GM18907 (cell line): ENCODE data around the gene PPP1R1B.

Source experiments
- ATAC-seq: cut with Tn5 transposase; IDR thresholded peaks from one replicate; pipeline ENCODE4 v1.9.1; 2021; ENCODE audit warnings: mild to moderate bottlenecking, moderate library complexity; ENCODE audit not compliant: unreplicated experiment

Gene PPP1R1B

GRCh38 chr17:39614545-39615157 lies 12.1 kb upstream of the PPP1R1B start:
- ATAC-seq, result no peak

- ATAC-seq, result no peak
Measured at GRCh38 chr17:39615434-39615833, 11.3 kb upstream of the PPP1R1B start.

- ATAC-seq, result no peak
Measured at GRCh38 chr17:39617100-39617445, 9.7 kb upstream of the PPP1R1B start.

- ATAC-seq, result no peak
Measured at GRCh38 chr17:39617446-39618245, 9.1 kb upstream of the PPP1R1B start.

- no peak for ATAC-seq
Measured at GRCh38 chr17:39618246-39618913, 8.4 kb upstream of the PPP1R1B start.

- no peak for ATAC-seq
Measured at GRCh38 chr17:39618956-39619785, 7.6 kb upstream of the PPP1R1B start.

GRCh38 chr17:39619786-39620101 lies 7.0 kb upstream of the PPP1R1B start:
- ATAC-seq, result no peak

GRCh38 chr17:39621523-39622379 lies 5.0 kb upstream of the PPP1R1B start:
- peak; percentile 56 for ATAC-seq

GRCh38 chr17:39622380-39623006 lies 4.3 kb upstream of the PPP1R1B start:
- ATAC-seq, result peak; percentile 11

- ATAC-seq, result peak; percentile 54
Measured at GRCh38 chr17:39623356-39623950, 3.3 kb upstream of the PPP1R1B start.

- ATAC-seq, result no peak
Measured at GRCh38 chr17:39624313-39624712, 2.4 kb upstream of the PPP1R1B start.

GRCh38 chr17:39625198-39625785 lies 1.5 kb upstream of the PPP1R1B start:
- no peak for ATAC-seq

- ATAC-seq, result no peak
Measured at GRCh38 chr17:39627047-39627711, 427 bp downstream of the PPP1R1B start.

- no peak for ATAC-seq
Measured at GRCh38 chr17:39627712-39628516, 1.2 kb downstream of the PPP1R1B start.

- ATAC-seq, result no peak
Measured at GRCh38 chr17:39628655-39629493, 2.1 kb downstream of the PPP1R1B start.

- no peak for ATAC-seq
Measured at GRCh38 chr17:39629494-39629880, 2.7 kb downstream of the PPP1R1B start.

- ATAC-seq, result no peak
Measured at GRCh38 chr17:39629898-39630297, 3.1 kb downstream of the PPP1R1B start.
